H1 (cell line): ENCODE measurements around the gene ABHD2. TPM values are rescaled to one million over a fixed set of nuclear protein-coding genes. Genes with fewer than 3 reads are reported as not detected.

Experiments
- CTCF ChIA-PET: fragments of 300-600 bp; sonication (Branson Sonifier 250); formaldehyde crosslinking; loops from one replicate; lab custom pipeline; 2021; ENCODE audit not compliant: partially characterized antibody; lab: Charles Lee
- POLR2A ChIA-PET: fragments of 300-600 bp; sonication (Branson Sonifier 250); formaldehyde crosslinking; loops from one replicate; lab custom pipeline; 2021; ENCODE audit warnings: inconsistent platforms; ENCODE audit not compliant: partially characterized antibody; lab: Charles Lee
- DNase-seq, 2 experiments: peaks; one replicate each; pipeline versions ENCODE4 v3.0.0 to v3.0.0-alpha.2; 2010 to 2022; ENCODE audit warnings: low spot score in 2 of 2, low read depth in 1 of 2, mixed read lengths in 1 of 2
- FAIRE-seq: peaks from 2 replicates; lab custom pipeline; 2011; peaks lifted over from hg19 to GRCh38; lab: Jason Lieb, UNC
- H2AFZ ChIP-seq: 2 replicates; pipeline ENCODE4 v1.8.1; 2012; ENCODE audit warnings: low read length, inconsistent platforms
- H2AK5ac ChIP-seq: 2 replicates; pipeline ENCODE4 v1.6.1; 2013; ENCODE audit warnings: low read depth, low read length
- H2BK120ac ChIP-seq: replicated peaks from 2 replicates; pipeline ENCODE3; 2013; ENCODE audit warnings: low read depth, low read length, inconsistent platforms
- H2BK12ac ChIP-seq: 2 replicates; pipeline ENCODE4 v1.6.1; 2013; ENCODE audit warnings: low read depth, low read length
- H2BK15ac ChIP-seq: 2 replicates; pipeline ENCODE4 v1.6.1; 2013; ENCODE audit warnings: low read length
- H2BK20ac ChIP-seq: 2 replicates; pipeline ENCODE4 v1.6.1; 2013; ENCODE audit warnings: low read length
- H2BK5ac ChIP-seq: 2 replicates; pipeline ENCODE4 v1.6.1; 2013; ENCODE audit warnings: low read depth, low read length
- H3K14ac ChIP-seq: 2 replicates; pipeline ENCODE4 v1.6.1; 2013; ENCODE audit warnings: inconsistent platforms; ENCODE audit not compliant: insufficient read length
- H3K18ac ChIP-seq: 2 replicates; pipeline ENCODE4 v1.6.1; 2013; ENCODE audit warnings: low read length; ENCODE audit errors: extremely low read depth
- H3K23ac ChIP-seq: 2 replicates; pipeline ENCODE4 v1.6.1; 2013; ENCODE audit warnings: inconsistent platforms; ENCODE audit not compliant: insufficient read length
- H3K23me2 ChIP-seq: 2 replicates; pipeline ENCODE4 v1.6.1; 2013; ENCODE audit warnings: low read depth, low read length
- H3K27ac ChIP-seq: 2 replicates; pipeline ENCODE4 v1.6.1; 2011; ENCODE audit warnings: low read depth, low read length, inconsistent platforms
- H3K27me3 ChIP-seq, 4 experiments: replicated peaks in 1 of 4; 1 replicate in 1 of 4; 2 replicates in 3 of 4; pipeline versions ENCODE4 v1.6.1 to v1.8.1; 2011 to 2013; ENCODE audit warnings: low read length in 3 of 4, mild to moderate bottlenecking in 3 of 4, inconsistent platforms in 2 of 4, mixed read lengths in 2 of 4, moderate library complexity in 1 of 4; ENCODE audit not compliant: control insufficient read depth in 3 of 4, insufficient read depth in 3 of 4; ENCODE audit errors: extremely low read depth in 1 of 4
- H3K36me3 ChIP-seq, 4 experiments: 2 replicates each; pipeline versions ENCODE4 v1.6.1 to v1.8.1; 2011 to 2013; ENCODE audit warnings: mild to moderate bottlenecking in 4 of 4, low read length in 3 of 4, moderate library complexity in 2 of 4, control low read depth in 1 of 4, inconsistent platforms in 1 of 4; ENCODE audit not compliant: insufficient read depth in 4 of 4, control insufficient read depth in 2 of 4
- H3K4ac ChIP-seq: replicated peaks from 2 replicates; pipeline ENCODE3; 2013; ENCODE audit warnings: low read length, low read depth, mixed read lengths, inconsistent platforms; ENCODE audit not compliant: insufficient read length
- H3K4me1 ChIP-seq, 4 experiments: replicated peaks in 1 of 4; 1 replicate in 1 of 4; 2 replicates in 3 of 4; pipeline versions ENCODE4 v1.6.1 to v1.8.1; 2011 to 2013; ENCODE audit warnings: low read length in 3 of 4, inconsistent platforms in 2 of 4, mixed read lengths in 1 of 4; ENCODE audit not compliant: insufficient read depth in 4 of 4, control insufficient read depth in 3 of 4
- H3K4me2 ChIP-seq, 2 experiments: 2 replicates each; pipeline versions ENCODE4 v1.6.1 to v1.8.1; 2011 to 2013; ENCODE audit warnings: low read depth in 2 of 2, low read length in 2 of 2, control low read depth in 1 of 2, inconsistent platforms in 1 of 2, mild to moderate bottlenecking in 1 of 2; ENCODE audit not compliant: insufficient read depth in 1 of 2
- H3K4me3 ChIP-seq, 4 experiments: fragments of 200-600, 300-600 bp in 1 of 4; sonication (generic), shearing (Covaris generic), sonication (Bioruptor Twin) in 1 of 4; 2 replicates each; pipeline versions ENCODE4 v1.5.1 to v1.8.1; 2011 to 2016; ENCODE audit warnings: low read length in 4 of 4, low read depth in 3 of 4, control low read depth in 2 of 4, inconsistent platforms in 2 of 4, mild to moderate bottlenecking in 2 of 4, mixed read lengths in 1 of 4, moderate library complexity in 1 of 4; ENCODE audit not compliant: insufficient read depth in 2 of 4; ENCODE audit errors: extremely low read depth in 1 of 4
- H3K56ac ChIP-seq: replicated peaks from 2 replicates; pipeline ENCODE3; 2013; ENCODE audit warnings: low read depth, mild to moderate bottlenecking, mixed read lengths, low read length, inconsistent platforms; ENCODE audit not compliant: insufficient read length
- H3K79me1 ChIP-seq: 2 replicates; pipeline ENCODE4 v1.6.1; 2013; ENCODE audit warnings: low read depth, low read length, control low read depth
- H3K79me2 ChIP-seq, 2 experiments: 2 replicates each; pipeline versions ENCODE4 v1.6.1 to v1.8.1; 2012 to 2013; ENCODE audit warnings: low read length in 2 of 2, mild to moderate bottlenecking in 2 of 2, inconsistent platforms in 1 of 2; ENCODE audit not compliant: insufficient read depth in 2 of 2, control insufficient read depth in 1 of 2
- H3K9ac ChIP-seq, 4 experiments: replicated peaks in 1 of 4; 1 replicate in 1 of 4; 2 replicates in 3 of 4; pipeline versions ENCODE4 v1.6.1 to v1.8.1; 2011 to 2013; ENCODE audit warnings: low read depth in 3 of 4, low read length in 3 of 4, control low read depth in 2 of 4, mild to moderate bottlenecking in 2 of 4, moderate library complexity in 2 of 4, inconsistent platforms in 1 of 4; ENCODE audit errors: extremely low read depth in 1 of 4
- H3K9me3 ChIP-seq, 2 experiments: 2 replicates each; pipeline versions ENCODE4 v1.6.1 to v1.8.1; 2012 to 2013; ENCODE audit warnings: mild to moderate bottlenecking in 2 of 2, moderate library complexity in 2 of 2, control low read depth in 1 of 2, inconsistent platforms in 1 of 2, low read depth in 1 of 2, low read length in 1 of 2, mixed read lengths in 1 of 2; ENCODE audit not compliant: insufficient read depth in 2 of 2
- H4K20me1 ChIP-seq, 2 experiments: replicated peaks in 1 of 2; 2 replicates each; pipeline versions ENCODE3 to v1.8.1; 2011 to 2013; ENCODE audit warnings: inconsistent platforms in 2 of 2, low read length in 2 of 2, mild to moderate bottlenecking in 1 of 2; ENCODE audit not compliant: insufficient read depth in 2 of 2, control insufficient read depth in 1 of 2
- H4K5ac ChIP-seq: 2 replicates; pipeline ENCODE4 v1.6.1; 2013; ENCODE audit warnings: low read length, low read depth, mixed read lengths, inconsistent platforms; ENCODE audit not compliant: insufficient read length
- H4K8ac ChIP-seq: 2 replicates; pipeline ENCODE4 v1.8.0; 2013; ENCODE audit warnings: mild to moderate bottlenecking, moderate library complexity, low read length, inconsistent platforms; ENCODE audit not compliant: insufficient read depth; ENCODE audit errors: extremely low read depth
- H4K91ac ChIP-seq: replicated peaks from 2 replicates; pipeline ENCODE3; 2013; ENCODE audit warnings: low read length, mixed read lengths, inconsistent platforms; ENCODE audit not compliant: insufficient read length
- BRCA1 ChIP-seq: IDR thresholded peaks from 2 replicates; pipeline ENCODE4 v1.6.1; 2012; ENCODE audit warnings: low read depth, low read length, improper control_type of control experiment
- CHD2 ChIP-seq: IDR thresholded peaks from 2 replicates; pipeline ENCODE4 v1.6.1; 2012; ENCODE audit warnings: low read length, improper control_type of control experiment
- CREB1 ChIP-seq: IDR thresholded peaks from 2 replicates; pipeline ENCODE4 v1.6.1; 2012; ENCODE audit warnings: inconsistent platforms
- CTBP2 ChIP-seq: IDR thresholded peaks from 2 replicates; pipeline ENCODE4 v1.7.0; 2011; ENCODE audit warnings: borderline replicate concordance, mild to moderate bottlenecking, moderate library complexity, mixed read lengths, low read length; ENCODE audit not compliant: insufficient read depth, insufficient read length
- FOSL1 ChIP-seq: IDR thresholded peaks from 2 replicates; pipeline ENCODE4 v1.6.1; 2011; ENCODE audit warnings: mild to moderate bottlenecking, low read depth, low read length, moderate library complexity; ENCODE audit not compliant: insufficient read depth
- GABPA ChIP-seq: IDR thresholded peaks from 2 replicates; pipeline ENCODE4 v1.6.1; 2011; ENCODE audit warnings: mild to moderate bottlenecking, low read length, moderate library complexity, borderline replicate concordance; ENCODE audit not compliant: insufficient read depth
- PHF8 ChIP-seq: fragments of 200-600 bp; sonication (generic); conservative IDR thresholded peaks from 2 replicates; pipeline ENCODE4 v1.7.1; 2012; ENCODE audit warnings: low read depth, mild to moderate bottlenecking, inconsistent platforms, low read length, moderate library complexity
- POLR2A ChIP-seq, 2 experiments: IDR thresholded peaks; 1 replicate in 1 of 2; 2 replicates in 1 of 2; pipeline ENCODE4 v1.6.1; 2011; ENCODE audit warnings: low read depth in 2 of 2, low read length in 2 of 2, mild to moderate bottlenecking in 2 of 2; ENCODE audit errors: control extremely low read depth in 1 of 2
- RFX5 ChIP-seq: IDR thresholded peaks from 2 replicates; pipeline ENCODE4 v1.6.1; 2011; ENCODE audit warnings: low read depth, low read length, improper control_type of control experiment, borderline replicate concordance
- SIN3A ChIP-seq, 2 experiments: IDR thresholded peaks in 1 of 2; conservative IDR thresholded peaks in 1 of 2; 2 replicates each; pipeline ENCODE4 v1.6.1; 2011 to 2012; ENCODE audit warnings: low read length in 2 of 2, improper control_type of control experiment in 1 of 2, low read depth in 1 of 2, mild to moderate bottlenecking in 1 of 2
- SIRT6 ChIP-seq: IDR thresholded peaks from one replicate; pipeline ENCODE4 v1.7.1; 2012; ENCODE audit warnings: low read length, inconsistent platforms
- SRF ChIP-seq: IDR thresholded peaks from 2 replicates; pipeline ENCODE4 v1.6.1; 2011; ENCODE audit warnings: mild to moderate bottlenecking, low read depth, low read length, moderate library complexity
- SUZ12 ChIP-seq: fragments of 200-600 bp; sonication (generic); IDR thresholded peaks from 2 replicates; pipeline ENCODE4 v1.6.1; 2012; ENCODE audit warnings: mild to moderate bottlenecking, inconsistent platforms, low read length, moderate library complexity, mixed read lengths
- TEAD4 ChIP-seq: IDR thresholded peaks from 2 replicates; pipeline ENCODE4 v1.6.1; 2012; ENCODE audit warnings: low read depth, low read length, inconsistent platforms, mixed read lengths
- WGBS, 2 experiments: shearing (Covaris generic) in 1 of 2; methylation state at CpG; one replicate each; pipeline versions ENCODE4 v1.1.6 to v1.1.7; 2013 to 2015; ENCODE audit warnings: low lambda C conversion rate in 2 of 2, mixed read lengths in 2 of 2, inconsistent platforms in 1 of 2, low coverage in 1 of 2, missing lambda C conversion rate in 1 of 2; ENCODE audit not compliant: insufficient replicate concordance in 2 of 2, insufficient coverage in 1 of 2, insufficient read length in 1 of 2; ENCODE audit errors: extremely low coverage in 1 of 2, missing lambda C conversion rate in 1 of 2; 5-methylcytosine and 5-hydroxymethylcytosine counted together
- polyA plus RNA-seq, 7 experiments: library from polyadenylated mRNA; depleted of rRNA in 3 of 7; stranded (reverse) in 5 of 7; unstranded in 2 of 7; fragments of >200 nt in 5 of 7; fragments of 200-250 nt in 2 of 7; gene quantifications; 1 replicate in 5 of 7; 2 replicates in 1 of 7; 4 replicates in 1 of 7; pipeline versions ENCODE4 v1.2.1 to v1.2.3, GENCODE V29; 2011 to 2013; ENCODE audit warnings: missing spikeins in 2 of 7, mixed read lengths in 2 of 7
- total RNA-seq: library from RNA; stranded (reverse); fragmentation: NEBNext Ultra II Directional; extraction: Animal tissue kit (Norgen Biotek cat#: 25700); gene quantifications from 2 replicates; pipeline ENCODE4 v1.2.1, GENCODE V29; 2021

The ABHD2 gene
- total and polyA plus RNA-seq, 2 of the 8 experiments (the other 6 are each of a cell fraction or from before 2014, with no cell fraction given), result 9.1 to 23.7 TPM

- DNase-seq, result no peak
- no peaks in the 10 kb centered on the region for H3K27me3 ChIP-seq
- no peak overlapping the region for H3K56ac ChIP-seq
- H2BK15ac ChIP-seq, result no peak overlapping the region
- TF ChIP-seq CREB1 (no peak), FOSL1 (no peak), BRCA1 (no peak), RFX5 (no peak), SIRT6 (no peak), TEAD4 (no peak), SIN3A (conservative IDR thresholded peaks at IDR 0.05 in 1 of 2, IDR thresholded peaks at IDR 0.05 in 1 of 2; ENCODE audit: low read depth in 1 of 2, low read length in 2 of 2) (no peak), GABPA (no peak), PHF8 (no peak), CTBP2 (no peak), SRF (no peak), SUZ12 (no peak), CHD2 (no peak), POLR2A (IDR thresholded peaks at IDR 0.05; ENCODE audit: control extremely low read depth in 1 of 2, low read depth in 2 of 2, low read length in 2 of 2) (no peak)
- H4K5ac ChIP-seq, result no peak overlapping the region
- no peak overlapping the region for H3K27ac ChIP-seq
- no peak overlapping the region for H3K14ac ChIP-seq
- ChIA-PET CTCF (interaction anchor here (0.7 to 4.5 kb wide), 9 partner anchors 9 to 89 kb away, joined by 3 to 32 read pairs (median 5); no protein-coding TSS in a partner anchor), POLR2A (interaction anchor here (0.8 to 1.6 kb wide), 3 partner anchors 20 to 252 kb away, joined by 3 to 6 read pairs (median 3); no protein-coding TSS in a partner anchor)
- H3K23me2 ChIP-seq, result no peaks in the 10 kb centered on the region
- no peaks in the 10 kb centered on the region for H3K36me3 ChIP-seq
- H2AFZ ChIP-seq, result no peak overlapping the region
- no peak overlapping the region for H3K9ac ChIP-seq
- no peaks in the 10 kb centered on the region for H3K79me2 ChIP-seq
- no peak overlapping the region for H2BK20ac ChIP-seq
- H3K4me1 ChIP-seq, result no peaks in the 10 kb centered on the region; a peak in 1 of 7 replicates
- H3K4me3 ChIP-seq, result no peak overlapping the region
- H3K4ac ChIP-seq, result no peak overlapping the region
- FAIRE-seq, result no peak
- no peaks in the 10 kb centered on the region for H3K79me1 ChIP-seq
- H4K8ac ChIP-seq, result no peak overlapping the region
- no peak overlapping the region for H2AK5ac ChIP-seq
- H2BK120ac ChIP-seq, result no peak overlapping the region
- H2BK12ac ChIP-seq, result no peak overlapping the region
- WGBS, 2 experiments, result 79% methylated on average over 5 of the region's 5 CpGs; no CpG with 5 or more reads in 1 of the 2 experiments
- no peaks in the 10 kb centered on the region for H3K9me3 ChIP-seq
- no peak overlapping the region for H2BK5ac ChIP-seq
- no peak overlapping the region for H3K23ac ChIP-seq
- H4K91ac ChIP-seq, result no peak overlapping the region
- H3K18ac ChIP-seq, result no peak overlapping the region
- no peak overlapping the region for H3K4me2 ChIP-seq
- no peaks in the 10 kb centered on the region for H4K20me1 ChIP-seq
These were observed 54.2 kb downstream of the ABHD2 start for GRCh38 chr15:89142423-89142822.
